Activated naive CD4-positive, alpha-beta T cell treated with anti-CD3 and anti-CD28 coated beads, Interleukin-2, amount 50 U/mL, for 16 hours (primary cell): ENCODE measurements around the gene THSD4.

ENCODE experiments used
- DNase-seq: peaks from one replicate; pipeline ENCODE4 v3.0.0-alpha.2; 2020

The THSD4 gene

DNA sequence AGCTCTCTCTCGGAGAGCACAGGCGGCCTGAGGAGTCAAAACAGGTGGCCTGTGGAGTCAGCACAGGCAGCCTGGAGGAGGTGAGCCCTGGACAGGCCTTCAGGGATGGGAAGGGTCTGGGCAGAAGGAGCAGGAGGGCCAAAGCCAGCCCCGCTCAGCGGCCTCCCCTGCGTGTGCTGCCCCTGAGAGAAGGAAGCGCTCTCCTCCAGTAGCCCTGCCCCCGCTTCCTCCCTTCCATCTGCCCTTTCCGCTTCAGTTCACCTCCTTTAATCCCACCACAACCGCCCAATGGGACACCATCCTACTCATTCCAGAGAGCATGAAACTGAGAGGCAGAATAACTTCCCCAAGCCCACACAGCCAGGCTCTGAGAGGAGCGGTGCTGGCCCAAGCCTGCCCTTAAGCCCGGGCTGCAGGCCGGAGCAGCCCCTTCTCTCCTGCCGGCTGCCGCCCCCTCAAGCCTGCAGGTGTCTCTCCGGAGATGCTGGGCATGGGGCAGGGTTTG is 691.9 kb downstream of the THSD4 start:
- DNase-seq: no peak

- no peak for DNase-seq
These were observed 692.4 kb downstream of the THSD4 start for GRCh38 chr15:71807691-71808091.

- DNase-seq: no peak
These were observed 693.2 kb downstream of the THSD4 start for GRCh38 chr15:71808311-71809020.

- DNase-seq: no peak
These were observed 694.1 kb downstream of the THSD4 start for GRCh38 chr15:71809346-71809745.

GRCh38 chr15:71810256-71811035 is 695.2 kb downstream of the THSD4 start, which contains the start of gene NR2E3:
Gene NR2E3, plus strand, starts transcription at chr15:71810554. Its CDS starts 190 bp downstream, at chr15:71810744.
- no peak for DNase-seq

- DNase-seq: no peak
These were observed 695.9 kb downstream of the THSD4 start for GRCh38 chr15:71811036-71811736.

DNA sequence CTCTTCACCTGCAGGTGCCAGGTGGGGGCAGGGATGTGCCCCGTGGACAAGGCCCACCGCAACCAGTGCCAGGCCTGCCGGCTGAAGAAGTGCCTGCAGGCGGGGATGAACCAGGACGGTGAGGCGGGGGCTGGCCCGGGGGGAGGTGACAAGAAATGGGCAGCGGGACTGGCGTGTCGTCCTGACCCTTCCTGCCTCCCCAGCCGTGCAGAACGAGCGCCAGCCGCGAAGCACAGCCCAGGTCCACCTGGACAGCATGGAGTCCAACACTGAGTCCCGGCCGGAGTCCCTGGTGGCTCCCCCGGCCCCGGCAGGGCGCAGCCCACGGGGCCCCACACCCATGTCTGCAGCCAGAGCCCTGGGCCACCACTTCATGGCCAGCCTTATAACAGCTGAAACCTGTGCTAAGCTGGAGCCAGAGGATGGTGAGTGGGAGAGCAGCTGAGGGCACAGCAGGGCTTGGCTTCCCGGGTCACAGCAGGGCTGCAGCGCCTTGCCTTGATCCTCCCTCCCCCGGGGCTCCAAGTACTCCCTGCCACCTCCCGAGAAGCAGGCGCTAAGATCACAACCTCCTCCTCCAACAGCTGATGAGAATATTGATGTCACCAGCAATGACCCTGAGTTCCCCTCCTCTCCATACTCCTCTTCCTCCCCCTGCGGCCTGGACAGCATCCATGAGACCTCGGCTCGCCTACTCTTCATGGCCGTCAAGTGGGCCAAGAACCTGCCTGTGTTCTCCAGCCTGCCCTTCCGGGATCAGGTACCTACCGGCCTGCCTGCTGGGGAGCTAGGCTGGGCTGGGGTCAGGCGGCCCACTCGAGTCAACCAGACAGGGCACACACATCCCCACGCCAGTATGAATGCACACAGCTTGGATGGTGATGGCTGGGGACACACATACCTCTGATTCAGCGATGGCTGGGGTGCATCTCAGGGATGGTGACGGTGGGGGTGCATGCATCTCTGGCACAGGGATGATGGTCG is 696.8 kb downstream of the THSD4 start:
- DNase-seq: no peak

- no peak for DNase-seq
These were observed 697.9 kb downstream of the THSD4 start for GRCh38 chr15:71812966-71813722.

GRCh38 chr15:71813723-71814470 is 698.6 kb downstream of the THSD4 start:
- no peak for DNase-seq

GRCh38 chr15:71815301-71815700 is 700.0 kb downstream of the THSD4 start:
- DNase-seq: no peak

GRCh38 chr15:71817351-71817750 is 702.1 kb downstream of the THSD4 start:
- no peak for DNase-seq

GRCh38 chr15:71820127-71820526 is 704.9 kb downstream of the THSD4 start:
- DNase-seq: no peak

GRCh38 chr15:71821547-71822129 is 706.4 kb downstream of the THSD4 start:
- DNase-seq: no peak

DNA sequence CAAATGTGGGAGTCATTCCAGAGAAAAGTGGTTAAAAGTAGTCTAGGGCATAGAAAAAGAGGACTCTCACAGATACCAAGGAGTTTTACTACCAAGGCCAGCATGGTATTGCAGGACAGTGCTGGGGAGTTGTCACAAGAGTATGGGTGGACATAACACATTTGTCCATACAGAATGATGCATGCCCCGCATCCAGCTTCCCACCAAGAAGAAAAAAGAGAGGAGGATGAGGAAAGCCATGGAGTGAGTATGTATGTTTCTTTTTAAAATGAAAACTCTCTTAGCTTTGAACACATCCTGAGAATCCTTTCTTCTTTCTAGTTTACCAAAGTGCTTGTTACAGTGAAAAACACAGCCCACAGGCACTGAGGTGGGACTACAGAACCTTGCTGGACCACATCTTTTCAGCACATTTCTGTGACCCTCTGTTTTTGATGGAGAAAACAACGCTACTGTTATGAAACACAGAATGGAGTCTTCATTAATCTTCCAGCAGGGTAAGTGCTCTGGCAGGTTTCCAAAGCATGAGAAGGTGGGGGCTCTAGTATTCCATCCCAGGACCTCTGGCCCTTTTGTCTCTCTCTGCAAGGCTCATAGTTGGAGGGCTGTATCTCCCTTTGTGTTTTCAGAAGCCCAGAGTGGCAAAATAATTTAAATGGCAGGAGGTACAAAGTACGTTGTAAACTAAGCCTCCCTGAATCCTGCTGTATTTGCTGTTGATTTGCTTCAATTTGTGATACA is 707.8 kb downstream of the THSD4 start:
- no peak for DNase-seq

DNA sequence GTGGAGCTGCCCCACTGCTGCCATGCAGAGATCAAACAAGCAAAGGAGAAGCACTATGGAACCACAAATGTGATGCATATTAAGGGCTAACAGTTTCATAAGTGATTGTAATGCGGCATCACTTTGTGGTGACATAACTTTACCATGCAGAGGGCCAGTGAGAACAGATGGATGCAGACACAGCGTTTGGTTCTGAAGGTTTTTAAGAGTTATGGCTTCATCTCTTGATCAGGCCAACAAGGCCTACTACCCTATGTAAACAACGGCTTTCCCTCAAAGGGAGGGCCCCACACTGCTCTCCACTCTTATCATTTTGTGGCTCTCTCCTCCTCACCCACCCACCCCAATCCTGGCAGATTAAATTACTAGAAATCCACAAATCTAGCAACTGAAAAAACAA is 708.5 kb downstream of the THSD4 start:
- DNase-seq: no peak

DNA sequence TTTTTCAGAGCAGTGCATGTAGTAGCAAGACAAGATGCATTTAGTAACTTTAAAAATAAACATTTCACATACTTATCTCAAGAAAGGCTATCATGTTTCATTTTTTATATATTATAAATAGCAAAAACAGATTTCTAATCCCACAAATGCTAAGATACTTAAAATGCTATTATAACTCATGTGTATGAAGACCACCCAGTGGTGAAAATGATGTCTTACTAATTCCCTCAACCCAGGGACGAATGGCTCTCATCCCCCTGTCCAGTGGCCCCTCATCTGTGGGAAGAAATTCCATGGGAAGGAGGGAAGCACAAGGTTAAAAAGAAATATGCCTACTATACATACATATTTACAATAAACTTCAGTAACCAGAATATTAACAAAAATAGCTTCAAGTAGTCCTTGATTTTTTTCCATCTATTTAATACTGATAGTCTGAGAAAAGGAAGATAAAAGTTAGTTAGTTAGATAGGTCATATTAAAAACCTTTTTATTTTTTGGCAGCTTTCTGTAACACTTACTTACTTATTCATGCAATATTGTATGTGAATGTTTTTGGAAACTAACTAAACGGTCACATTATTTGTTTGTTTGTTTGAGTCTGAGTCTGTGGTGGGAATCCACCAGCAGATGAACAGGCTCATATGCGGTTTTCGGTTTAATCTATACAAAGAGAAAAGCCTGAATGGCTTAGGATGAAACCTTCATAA is 709.9 kb downstream of the THSD4 start:
- no peak for DNase-seq

GRCh38 chr15:71826196-71826595 is 710.9 kb downstream of the THSD4 start:
- no peak for DNase-seq

DNA sequence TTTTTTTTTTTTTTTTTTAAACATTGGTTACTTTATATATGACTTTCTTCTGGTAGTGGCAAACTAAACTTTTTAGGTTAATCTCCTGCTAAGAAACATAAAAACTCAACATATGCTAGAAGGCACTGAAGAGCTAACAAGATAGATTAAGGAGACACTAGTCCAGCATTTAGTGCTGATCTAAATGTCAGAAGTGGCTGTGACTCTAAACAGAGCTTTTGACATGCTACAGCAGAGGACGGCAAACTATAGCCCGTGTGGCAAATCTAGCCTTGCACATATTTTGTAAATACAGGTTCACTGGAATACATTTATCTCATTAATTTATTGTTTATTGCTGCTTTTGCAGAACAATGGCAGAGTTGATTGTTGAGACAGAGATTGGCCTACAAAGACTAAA is 715.7 kb downstream of the THSD4 start:
- DNase-seq: no peak
